ENCODE results near the gene MEIS1.
A peak's percentile ranks its signal among the peaks of the same experiment; 100 is the strongest.

MEIS1 gene

GRCh38 chr2:66571918-66572317 lies 137.0 kb downstream of the MEIS1 start:
- no peak for DNase-seq

DNA sequence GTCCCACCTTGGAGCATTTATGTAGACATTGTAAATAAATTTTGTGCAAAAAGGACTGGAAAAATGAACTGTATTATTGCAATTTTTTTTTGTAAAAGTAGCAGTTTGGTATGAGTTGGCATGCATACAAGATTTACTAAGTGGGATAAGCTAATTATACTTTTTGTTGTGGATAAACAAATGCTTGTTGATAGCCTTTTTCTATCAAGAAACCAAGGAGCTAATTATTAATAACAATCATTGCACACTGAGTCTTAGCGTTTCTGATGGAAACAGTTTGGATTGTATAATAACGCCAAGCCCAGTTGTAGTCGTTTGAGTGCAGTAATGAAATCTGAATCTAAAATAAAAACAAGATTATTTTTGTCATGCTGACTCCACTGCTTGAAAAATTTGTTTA lies 137.5 kb downstream of the MEIS1 start:
- DNase-seq: no peak

DNA sequence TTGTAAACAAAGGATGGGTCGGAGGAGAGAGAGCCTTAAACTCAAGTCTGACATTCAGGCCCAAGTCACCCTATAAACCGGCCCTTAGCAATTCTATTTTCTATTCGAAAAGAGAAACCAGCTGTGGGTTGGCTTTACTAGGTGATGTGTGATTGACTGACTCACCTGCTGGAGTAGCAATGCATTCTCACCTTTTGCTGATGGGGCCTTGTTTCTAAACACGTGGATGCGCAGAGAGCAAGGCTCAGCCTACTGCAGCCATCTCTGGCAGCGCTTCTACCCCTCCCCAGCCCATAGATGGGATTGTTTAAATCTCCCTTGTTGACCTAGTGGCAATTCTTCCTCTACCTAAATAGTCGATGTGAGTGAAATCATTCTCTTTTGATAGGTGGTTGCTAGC lies 138.5 kb downstream of the MEIS1 start:
- DNase-seq: no peak

- no peak for DNase-seq
Measured at GRCh38 chr2:66573821-66574233, 138.9 kb downstream of the MEIS1 start.

GRCh38 chr2:66574701-66575624 lies 140.0 kb downstream of the MEIS1 start:
- DNase-seq: peak; percentile 78

DNA sequence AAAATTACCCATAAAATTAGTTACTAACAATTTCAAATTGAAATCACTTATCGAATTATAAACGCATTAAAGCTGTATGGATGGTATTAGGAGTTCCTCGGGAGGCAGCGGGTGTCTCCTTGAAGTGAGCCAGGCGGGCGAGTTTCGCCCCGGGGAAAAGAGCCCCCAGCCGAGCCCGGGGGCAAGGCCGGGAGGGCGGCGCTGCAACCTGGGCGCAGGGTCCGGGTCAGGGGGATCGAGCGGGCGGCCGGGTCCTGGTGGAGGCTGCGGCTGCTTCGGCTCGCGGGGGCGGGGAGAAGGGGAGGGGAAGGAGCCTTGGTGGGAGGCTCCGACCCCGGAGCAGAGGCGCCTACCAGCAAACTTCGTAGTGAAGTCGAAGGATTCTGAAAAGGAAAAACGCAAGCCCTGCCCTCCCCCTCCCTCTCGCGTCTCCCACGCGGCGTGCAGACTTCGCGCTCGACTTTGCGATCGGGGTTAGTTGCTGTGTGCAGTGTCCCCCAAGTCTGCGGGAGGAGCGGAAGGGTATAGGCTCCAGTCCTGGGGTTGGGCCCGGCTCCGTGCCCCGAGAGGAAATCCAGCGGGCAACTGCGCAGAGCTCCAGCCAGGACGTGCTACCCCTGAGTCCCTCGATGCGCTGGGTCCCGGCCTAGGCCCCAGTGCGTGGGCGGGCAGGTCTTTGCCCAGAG lies 140.8 kb downstream of the MEIS1 start:
- DNase-seq: peak; percentile 33

GRCh38 chr2:66576311-66576560 lies 141.3 kb downstream of the MEIS1 start:
- no peak for DNase-seq

- no peak for DNase-seq
Measured at GRCh38 chr2:66576561-66577320, 141.8 kb downstream of the MEIS1 start.

- no peak for DNase-seq
Measured at GRCh38 chr2:66577321-66578053, 142.6 kb downstream of the MEIS1 start.

GRCh38 chr2:66578054-66578686 lies 143.2 kb downstream of the MEIS1 start:
- no peak for DNase-seq

- no peak for DNase-seq
Measured at GRCh38 chr2:66578687-66579106, 143.8 kb downstream of the MEIS1 start.

DNA sequence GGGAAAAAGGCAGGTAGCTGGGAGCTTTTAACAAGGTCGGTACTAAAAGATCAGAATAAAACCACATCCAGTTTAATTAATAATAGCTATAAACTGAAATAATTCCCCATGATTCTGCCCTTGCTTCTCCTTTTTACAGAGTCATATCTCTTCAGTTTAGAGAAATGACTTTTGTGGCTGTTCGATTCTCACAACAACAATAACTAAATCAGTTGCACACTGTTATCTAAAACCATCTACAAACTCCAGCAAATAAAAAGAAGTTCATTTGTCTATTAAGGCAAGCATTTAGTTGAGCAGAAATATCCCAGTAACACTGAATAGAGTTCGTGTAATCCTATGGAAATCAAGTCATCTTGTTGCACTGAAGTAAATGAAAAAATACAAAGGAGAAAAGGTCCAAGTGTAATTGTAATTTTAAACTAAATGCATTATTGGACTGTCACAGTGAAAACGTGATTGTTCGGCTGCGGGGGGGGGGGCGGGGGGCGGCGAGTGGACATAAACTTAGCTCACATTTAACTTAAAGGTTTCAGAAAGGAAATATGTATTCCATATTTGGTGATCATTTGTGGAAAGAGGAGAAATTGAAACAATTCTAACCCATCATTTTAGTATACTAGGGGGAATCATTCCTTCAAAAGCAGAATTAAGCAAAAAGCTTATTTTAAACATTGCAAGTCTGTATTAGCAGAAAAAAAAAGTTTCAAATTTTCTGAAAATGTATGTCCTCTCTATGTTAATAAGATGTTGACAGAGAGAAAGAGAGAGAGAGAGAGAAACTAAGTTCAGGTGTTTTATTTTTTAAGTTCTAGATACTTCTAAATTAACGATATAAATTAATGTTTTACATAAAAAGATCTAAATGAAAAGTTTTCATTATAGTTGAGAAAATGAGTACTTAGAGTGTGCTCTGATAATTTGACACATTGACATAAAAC lies 144.5 kb downstream of the MEIS1 start:
- DNase-seq: no peak

- no peak for DNase-seq
Measured at GRCh38 chr2:66580166-66581049, 145.5 kb downstream of the MEIS1 start.

GRCh38 chr2:66581339-66582103 lies 146.6 kb downstream of the MEIS1 start:
- DNase-seq: no peak

DNA sequence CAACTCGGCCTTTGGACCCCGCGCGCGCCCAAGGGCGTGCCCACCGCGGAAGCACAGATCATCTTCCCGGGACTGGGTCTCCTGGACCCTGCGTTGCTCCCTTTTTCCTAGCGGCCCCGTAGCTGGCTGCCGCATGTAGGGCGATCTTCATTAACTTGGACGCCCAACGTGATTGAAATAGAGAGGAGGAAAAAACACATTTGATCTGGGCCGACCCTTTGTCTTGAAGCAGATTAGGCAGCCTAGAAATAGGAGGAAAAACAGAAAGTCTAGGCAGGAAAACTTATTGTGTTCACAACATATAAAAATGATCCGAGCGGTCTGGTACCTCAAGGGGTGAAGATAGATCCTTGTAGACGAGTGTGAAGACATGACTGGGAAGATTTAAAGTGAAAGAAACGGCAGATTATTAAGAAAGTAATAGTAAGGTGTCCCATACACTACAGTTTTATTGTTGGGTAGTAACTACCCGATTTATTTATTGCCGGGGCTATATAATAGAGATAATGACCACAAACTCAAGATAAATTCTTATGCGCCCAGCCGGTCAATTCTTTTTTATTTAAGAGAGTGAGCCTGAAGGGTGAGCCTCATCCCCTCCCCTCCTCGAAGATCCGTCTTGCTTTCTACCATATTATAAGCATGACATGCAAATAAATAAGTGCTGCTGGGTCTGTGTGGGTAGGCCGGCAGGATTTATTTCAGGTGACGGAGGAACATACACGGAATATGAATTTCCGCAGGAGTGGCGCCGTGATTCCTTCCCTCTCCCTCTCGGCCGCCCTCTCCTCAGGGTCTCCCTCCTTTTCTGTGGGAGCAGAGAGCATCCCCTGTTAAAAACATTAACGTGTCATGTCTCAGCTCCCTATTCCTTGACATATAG lies 147.4 kb downstream of the MEIS1 start:
- DNase-seq: peak; percentile 15

DNA sequence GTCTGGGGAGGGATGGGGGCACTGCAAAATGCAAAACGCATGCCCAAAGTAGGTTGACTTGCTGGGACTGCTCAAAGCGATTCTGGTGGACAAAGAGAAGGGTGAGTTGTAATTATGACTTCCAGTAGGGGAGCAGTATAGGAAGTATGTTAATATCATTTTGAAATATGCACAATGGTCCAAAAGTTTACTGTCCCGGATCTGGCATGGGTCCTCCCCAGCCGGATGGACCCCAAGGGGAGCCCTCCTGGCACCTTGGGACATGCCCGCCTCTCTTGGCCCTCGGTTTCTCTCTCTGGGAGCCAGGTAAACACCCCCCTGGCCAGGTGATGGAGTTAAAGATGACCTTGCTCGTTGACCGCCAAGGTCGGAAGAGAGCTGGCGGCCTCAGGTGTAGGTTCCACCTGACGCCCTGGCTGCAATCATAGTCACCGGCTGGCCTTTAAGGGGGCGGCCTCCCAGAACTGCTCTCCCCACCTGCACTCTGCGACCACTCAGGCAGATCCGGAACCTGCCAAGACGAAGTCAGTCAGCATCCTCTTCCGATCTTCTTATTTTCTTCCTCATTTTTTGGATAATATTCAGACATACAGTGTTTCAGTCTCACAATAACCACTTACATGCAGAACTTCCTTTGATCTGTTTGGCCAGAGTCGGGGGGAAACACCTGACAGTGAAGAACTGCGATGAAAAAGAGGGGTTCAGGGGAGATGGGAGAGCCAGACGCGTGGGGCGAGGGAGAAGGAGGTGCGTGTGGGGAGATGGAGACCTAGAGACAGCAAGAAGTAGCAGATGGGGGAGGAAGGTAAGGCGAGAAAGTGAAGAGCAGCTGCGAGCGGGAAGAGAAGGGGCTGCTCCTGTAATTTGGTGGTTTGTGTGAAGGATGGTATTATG lies 148.3 kb downstream of the MEIS1 start:
- peak; percentile 12 for DNase-seq

DNA sequence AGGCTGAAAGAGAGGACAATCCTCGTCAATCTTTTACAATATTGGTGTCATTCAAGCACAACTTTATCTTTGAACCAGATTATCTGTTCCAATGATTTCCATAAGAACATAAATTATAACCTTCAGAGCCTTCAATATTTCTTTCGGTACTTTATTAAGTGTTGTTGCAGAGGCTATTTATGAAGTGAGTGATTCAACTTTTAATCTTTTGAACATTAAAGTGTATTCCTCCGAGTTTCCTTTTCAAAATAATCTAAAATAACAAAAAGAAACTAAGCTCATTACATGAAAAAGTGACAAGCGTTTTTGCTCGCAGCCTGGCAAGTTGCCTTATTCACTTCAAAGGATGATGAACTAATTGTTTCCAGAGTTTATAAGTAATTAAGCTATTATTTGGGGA lies 149.0 kb downstream of the MEIS1 start:
- no peak for DNase-seq

All from hematopoietic multipotent progenitor cell treated with erythropoietin and hydrocortisone succinate and interleukin-3 and kit ligand, for 6 days (in vitro differentiated cells).